Peyer's patch (tissue), 4 donors: ENCODE results near the gene NRF1.

Source experiments
- CTCF ChIP-seq, 6 experiments: fragments of 450-650 bp in 4 of 6; fragments of 200-600 bp in 2 of 6; sonication (generic) in 1 of 6; IDR thresholded peaks; one replicate each; pipeline ENCODE4 v1.5.1; 2017 to 2019; ENCODE audit warnings: antibody characterized with exemption in 6 of 6, mild to moderate bottlenecking in 3 of 6, moderate library complexity in 1 of 6
- POLR2A ChIP-seq, 2 donors: fragments of 450-650 bp; IDR thresholded peaks; one replicate each; pipeline ENCODE4 v1.5.1; 2017; ENCODE audit warnings: antibody characterized with exemption in 2 of 2, mild to moderate bottlenecking in 2 of 2, moderate library complexity in 2 of 2

- no peak for TF ChIP-seq CTCF (IDR thresholded peaks at IDR 0.05)
- no peak for TF ChIP-seq POLR2A (IDR thresholded peaks at IDR 0.05)
Observed at GRCh38 chr7:129606803-129607202, 4.7 kb upstream of the NRF1 start.
